Sigmoid colon (tissue), 7 donors: Measurements from ENCODE around the gene DLD. TPM values are rescaled to one million over a fixed set of nuclear protein-coding genes. Genes with fewer than 3 reads are reported as not detected.

ENCODE experiments used
- DNase-seq: peaks from one replicate; pipeline ENCODE4 v3.0.0-alpha.2; 2019
- H3K27ac ChIP-seq, 4 donors: fragments of 200-600 bp; sonication (generic); one replicate each; pipeline ENCODE4 v1.5.1; 2016 to 2019; ENCODE audit warnings: mild to moderate bottlenecking in 1 of 4
- H3K27me3 ChIP-seq, 3 donors: fragments of 200-600 bp; sonication (generic); one replicate each; pipeline ENCODE4 v1.5.1; 2019; ENCODE audit warnings: mild to moderate bottlenecking in 1 of 3
- H3K36me3 ChIP-seq, 4 donors: fragments of 200-600 bp; sonication (generic); one replicate each; pipeline ENCODE4 v1.5.1; 2016 to 2019
- H3K4me1 ChIP-seq, 4 donors: fragments of 200-600 bp; sonication (generic); one replicate each; pipeline ENCODE4 v1.5.1; 2017 to 2019
- H3K4me3 ChIP-seq, 4 donors: fragments of 200-600 bp; sonication (generic); one replicate each; pipeline ENCODE4 v1.5.1; 2017 to 2019; ENCODE audit warnings: mild to moderate bottlenecking in 2 of 4, moderate library complexity in 1 of 4
- H3K9me3 ChIP-seq, 4 donors: fragments of 200-600 bp in 3 of 4; sonication (generic) in 3 of 4; one replicate each; pipeline versions ENCODE4 v1.5.1 to v1.6.1; 2013 to 2019
- EP300 ChIP-seq, 4 donors: sonication (generic); formaldehyde crosslinking; IDR thresholded peaks; one replicate each; pipeline ENCODE4 v1.6.1; 2017; ENCODE audit warnings: antibody characterized with exemption in 4 of 4
- POLR2A ChIP-seq, 2 donors: fragments of 450-650 bp; IDR thresholded peaks; one replicate each; pipeline ENCODE4 v1.6.1; 2016; ENCODE audit warnings: antibody characterized with exemption in 2 of 2, mild to moderate bottlenecking in 2 of 2, moderate library complexity in 2 of 2
- POLR2AphosphoS5 ChIP-seq, 4 donors: sonication (generic); formaldehyde crosslinking; IDR thresholded peaks; one replicate each; pipeline ENCODE4 v1.6.1; 2017; ENCODE audit warnings: antibody characterized with exemption in 4 of 4
- WGBS, 2 donors: extraction: QIAGEN DNeasy Blood & Tissue Kit; methylation state at CpG; one replicate each; pipeline ENCODE4 v1.1.7; 2013; 5-methylcytosine and 5-hydroxymethylcytosine counted together
- intact Hi-C: fragments of 100-400 bp; cut with DNase I; formaldehyde crosslinking; loops from one replicate; pipeline ENCODE4 v1.15.1; 2023
- polyA plus RNA-seq, 3 donors: library from polyadenylated mRNA; stranded (reverse); fragments of 200-250 nt; gene quantifications; one replicate each; pipeline ENCODE4 v1.2.3, GENCODE V29; 2013
- total RNA-seq, 4 donors: library from RNA; depleted of rRNA; stranded (reverse); fragments of >200 nt; gene quantifications; one replicate each; pipeline ENCODE4 v1.1.0, GENCODE V29; 2016
- TF ChIP-seq, protein P1 (sequence below), 4 experiments: fragments of 450-650 bp in 3 of 4; fragments of 200-600 bp in 1 of 4; IDR thresholded peaks; one replicate each; pipeline ENCODE4 v1.5.1; 2016 to 2019; ENCODE audit warnings: antibody characterized with exemption in 4 of 4, mild to moderate bottlenecking in 3 of 4, moderate library complexity in 2 of 4
- donor health status: healthy with polysubstance abuse.
- donor health status: Bipolar disorder and iron deficiency.
- donor health status: healthy.

DLD gene
- total and polyA plus RNA-seq, 7 donors, result 82.3 to 446 (median 115) TPM

GRCh38 chr7:107860981-107861652, 29.9 kb upstream of the DLD start:
- intact Hi-C loops, result no loop called here
- no peaks in the 10 kb centered on the region for H3K9me3 ChIP-seq
- no peaks in the 10 kb centered on the region for H3K27me3 ChIP-seq
- H3K36me3 ChIP-seq, result no peaks in the 10 kb centered on the region
- peak overlapping the region in 2 of 4 donors; percentile 66 to 72 for H3K27ac ChIP-seq
- 28 to 71% methylated on average over 6 of the region's 6 CpGs for WGBS, 2 donors
- peaks cover 0 to 31% (median 26%) of the 10 kb centered on the region in 4 donors for H3K4me1 ChIP-seq
- H3K4me3 ChIP-seq, result no peak overlapping the region
- TF ChIP-seq EP300 (IDR thresholded peaks at IDR 0.05) (no peak), POLR2A (IDR thresholded peaks at IDR 0.05) (no peak), POLR2AphosphoS5 (IDR thresholded peaks at IDR 0.05) (no peak)
- TF ChIP-seq, protein P1, sequence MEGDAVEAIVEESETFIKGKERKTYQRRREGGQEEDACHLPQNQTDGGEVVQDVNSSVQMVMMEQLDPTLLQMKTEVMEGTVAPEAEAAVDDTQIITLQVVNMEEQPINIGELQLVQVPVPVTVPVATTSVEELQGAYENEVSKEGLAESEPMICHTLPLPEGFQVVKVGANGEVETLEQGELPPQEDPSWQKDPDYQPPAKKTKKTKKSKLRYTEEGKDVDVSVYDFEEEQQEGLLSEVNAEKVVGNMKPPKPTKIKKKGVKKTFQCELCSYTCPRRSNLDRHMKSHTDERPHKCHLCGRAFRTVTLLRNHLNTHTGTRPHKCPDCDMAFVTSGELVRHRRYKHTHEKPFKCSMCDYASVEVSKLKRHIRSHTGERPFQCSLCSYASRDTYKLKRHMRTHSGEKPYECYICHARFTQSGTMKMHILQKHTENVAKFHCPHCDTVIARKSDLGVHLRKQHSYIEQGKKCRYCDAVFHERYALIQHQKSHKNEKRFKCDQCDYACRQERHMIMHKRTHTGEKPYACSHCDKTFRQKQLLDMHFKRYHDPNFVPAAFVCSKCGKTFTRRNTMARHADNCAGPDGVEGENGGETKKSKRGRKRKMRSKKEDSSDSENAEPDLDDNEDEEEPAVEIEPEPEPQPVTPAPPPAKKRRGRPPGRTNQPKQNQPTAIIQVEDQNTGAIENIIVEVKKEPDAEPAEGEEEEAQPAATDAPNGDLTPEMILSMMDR (IDR thresholded peaks at IDR 0.05), result no peak
- no peak for DNase-seq

DNA sequence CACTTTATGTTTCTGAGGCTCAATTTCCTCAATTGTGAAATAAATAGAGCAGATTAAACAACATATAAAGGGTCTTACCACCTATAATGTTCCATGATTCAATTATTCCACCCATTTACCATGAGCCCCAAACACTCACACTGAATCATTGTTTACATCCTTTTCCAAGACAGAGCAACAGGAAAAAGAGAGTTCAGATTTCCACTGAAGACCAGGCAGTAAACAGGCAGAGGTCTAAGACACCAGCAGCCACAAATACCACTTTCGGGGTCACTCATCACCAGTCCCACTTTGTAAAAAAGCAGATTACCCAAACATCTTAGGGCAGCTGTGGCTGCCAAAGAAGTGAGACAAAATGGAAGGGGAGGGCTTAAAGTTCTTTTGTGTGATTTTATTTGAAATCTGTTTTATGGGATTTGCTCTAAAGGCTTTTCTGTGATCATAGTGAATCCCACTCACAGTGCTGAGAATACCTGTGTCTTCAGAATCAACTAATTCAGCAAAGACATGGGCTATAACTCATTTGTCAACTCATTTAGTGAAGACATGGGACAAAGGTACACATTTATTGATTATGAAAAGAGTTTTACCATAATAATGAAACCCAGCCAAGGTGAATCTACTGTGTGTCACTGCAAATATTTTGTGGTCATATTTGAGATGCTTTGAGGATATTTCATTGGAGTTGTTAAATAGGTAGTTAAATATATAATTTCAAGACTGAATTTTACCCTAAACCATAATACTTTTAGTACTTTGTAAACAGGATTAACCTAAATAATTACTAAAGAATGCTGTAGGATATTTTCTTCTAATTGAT, 24.8 kb upstream of the DLD start:
- H3K9me3 ChIP-seq, result no peaks in the 10 kb centered on the region
- no peak overlapping the region for H3K27ac ChIP-seq
- intact Hi-C loops, result no loop called here
- 84 to 91% methylated on average over 1 of the region's 1 CpG for WGBS, 2 donors
- H3K27me3 ChIP-seq, result no peaks in the 10 kb centered on the region
- DNase-seq, result no peak
- no peak for TF ChIP-seq POLR2A (IDR thresholded peaks at IDR 0.05)
- TF ChIP-seq, protein P1 (IDR thresholded peaks at IDR 0.05), result no peak
- TF ChIP-seq POLR2AphosphoS5 (IDR thresholded peaks at IDR 0.05), result no peak
- no peak for TF ChIP-seq EP300 (IDR thresholded peaks at IDR 0.05)
- H3K36me3 ChIP-seq, result no peaks in the 10 kb centered on the region
- H3K4me3 ChIP-seq, result no peak overlapping the region
- H3K4me1 ChIP-seq, result no peaks in the 10 kb centered on the region

DNA sequence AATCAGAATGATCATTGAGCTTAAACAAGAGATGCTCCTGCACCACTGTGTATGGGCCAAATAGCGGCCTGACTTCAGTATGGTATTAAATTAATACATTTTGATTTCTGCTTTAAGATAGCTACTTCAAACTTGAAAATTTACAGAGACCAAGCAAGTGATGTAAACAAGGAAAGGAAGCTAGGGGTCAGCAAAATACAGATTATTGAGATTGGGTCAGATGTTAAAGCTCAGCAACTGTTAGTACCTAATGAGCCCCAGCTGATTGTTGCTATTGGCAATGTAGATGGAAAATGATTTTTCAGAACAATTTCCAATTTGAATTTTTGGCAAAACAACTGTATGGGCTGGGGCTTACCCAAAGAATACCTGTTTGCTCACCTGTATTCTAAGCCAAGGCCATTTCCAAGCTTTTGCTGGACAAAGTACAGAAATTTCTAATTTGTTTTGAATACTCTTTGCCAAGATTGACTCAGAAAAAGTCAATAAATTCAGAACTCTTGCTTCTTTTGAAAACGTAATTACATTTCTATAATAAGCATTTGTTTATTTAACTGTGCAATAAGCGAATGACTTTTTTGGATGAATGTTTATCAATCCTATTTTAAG, 23.0 kb upstream of the DLD start:
- H3K27me3 ChIP-seq, result no peaks in the 10 kb centered on the region
- H3K4me1 ChIP-seq, result no peaks in the 10 kb centered on the region
- H3K36me3 ChIP-seq, result no peaks in the 10 kb centered on the region
- DNase-seq, result no peak
- no peaks in the 10 kb centered on the region for H3K9me3 ChIP-seq
- intact Hi-C loops, result no loop called here
- no peak overlapping the region for H3K27ac ChIP-seq
- 37 to 74% methylated on average over 3 of the region's 3 CpGs for WGBS, 2 donors
- no peak overlapping the region for H3K4me3 ChIP-seq
- TF ChIP-seq POLR2AphosphoS5 (IDR thresholded peaks at IDR 0.05) (no peak), EP300 (IDR thresholded peaks at IDR 0.05) (no peak), POLR2A (IDR thresholded peaks at IDR 0.05) (no peak)
- TF ChIP-seq, protein P1 (IDR thresholded peaks at IDR 0.05), result no peak

DNA sequence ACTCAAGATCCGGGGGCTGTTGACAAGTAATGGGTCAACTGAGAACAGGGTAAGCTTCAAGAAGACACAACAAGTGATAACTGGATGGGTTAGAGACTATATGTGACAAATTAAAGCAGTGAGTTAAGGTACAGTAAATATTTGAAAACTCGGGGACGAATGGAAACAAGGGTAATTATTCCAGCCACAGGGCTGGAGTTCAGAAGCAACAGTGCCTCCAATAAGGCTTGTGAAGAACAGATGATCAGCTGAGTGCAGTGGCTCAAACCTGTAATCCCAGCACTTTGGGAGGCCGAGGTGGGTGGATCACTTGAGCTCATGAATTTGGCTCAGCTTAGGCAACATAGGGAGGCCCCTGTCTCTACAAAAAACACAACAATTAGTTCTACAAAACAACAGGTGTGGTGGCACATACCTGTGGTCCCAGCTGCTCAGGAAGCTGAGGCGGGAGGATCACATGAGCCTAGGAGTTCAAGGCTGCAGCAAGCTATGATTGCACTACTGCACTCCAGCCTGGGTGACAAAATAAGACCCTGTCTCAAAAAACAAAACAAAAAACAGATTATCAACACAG, 20.5 kb upstream of the DLD start:
- 77 to 81% methylated on average over 5 of the region's 5 CpGs for WGBS, 2 donors
- Histone ChIP-seq H3K4me3 (no peak overlapping the region), H3K27ac (no peak overlapping the region), H3K36me3 (no peaks in the 10 kb centered on the region), H3K4me1 (peaks cover 0 to 12% (median 5%) of the 10 kb centered on the region in 4 donors), H3K27me3 (no peaks in the 10 kb centered on the region), H3K9me3 (no peaks in the 10 kb centered on the region)
- DNase-seq, result no peak
- intact Hi-C loops, result loop anchor here (10.0 kb wide), 1 partner anchor 1706 kb away; no protein-coding TSS in a partner anchor
- TF ChIP-seq EP300 (IDR thresholded peaks at IDR 0.05) (no peak), POLR2A (IDR thresholded peaks at IDR 0.05) (no peak), POLR2AphosphoS5 (IDR thresholded peaks at IDR 0.05) (no peak)
- TF ChIP-seq, protein P1 (IDR thresholded peaks at IDR 0.05), result no peak
